HG02763 (cell line): ENCODE results near the gene PAGR1.
"Not testable (repeated sequence)": the region's sequence is repeated elsewhere in the genome, so short reads cannot be mapped to it uniquely, and the experiment has no call there.

Experiments
- ATAC-seq: cut with Tn5 transposase; IDR thresholded peaks from one replicate; pipeline ENCODE4 v1.9.1; 2021; ENCODE audit warnings: mild to moderate bottlenecking, moderate library complexity; ENCODE audit not compliant: unreplicated experiment

The PAGR1 gene

GRCh38 chr16:29791845-29792807, 23.8 kb upstream of the PAGR1 start:
- ATAC-seq, result no peak

GRCh38 chr16:29793153-29793552, 22.8 kb upstream of the PAGR1 start:
- ATAC-seq, result not testable (repeated sequence)

GRCh38 chr16:29794231-29794710, 21.7 kb upstream of the PAGR1 start:
- ATAC-seq, result no peak

DNA sequence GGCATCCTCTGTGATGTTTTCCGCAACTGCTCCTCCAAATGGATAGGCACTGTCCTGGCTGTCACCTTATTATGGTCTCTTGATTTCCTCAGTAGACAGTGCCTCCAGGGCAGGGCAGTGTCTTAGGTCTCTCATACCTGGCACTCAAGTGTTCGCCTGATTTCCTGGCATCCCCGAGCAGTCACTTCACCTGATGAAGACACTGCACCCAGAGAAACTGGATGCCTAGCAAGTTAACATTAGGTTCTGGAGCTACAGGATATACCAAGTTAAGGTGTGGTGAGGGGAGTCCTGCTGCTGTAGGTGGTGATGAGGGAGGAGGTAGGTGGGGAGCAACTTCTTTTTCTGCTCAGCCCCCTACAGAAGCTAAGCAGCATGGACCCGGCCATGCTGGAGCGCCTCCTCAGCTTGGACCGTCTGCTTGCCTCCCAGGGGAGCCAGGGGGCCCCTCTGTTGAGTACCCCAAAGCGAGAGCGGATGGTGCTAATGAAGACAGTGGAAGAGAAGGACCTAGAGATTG, 13.5 kb upstream of the PAGR1 start:
- ATAC-seq, result no peak

GRCh38 chr16:29804020-29804419, 11.9 kb upstream of the PAGR1 start:
- ATAC-seq, result no peak

- no peak for ATAC-seq
These were observed 11.3 kb upstream of the PAGR1 start for GRCh38 chr16:29804455-29805231.

GRCh38 chr16:29805232-29806098, 10.5 kb upstream of the PAGR1 start:
- peak; percentile 55 for ATAC-seq

- ATAC-seq, result no peak
These were observed 9.8 kb upstream of the PAGR1 start, which contains the start of gene MAZ for GRCh38 chr16:29806099-29806579. Gene MAZ (plus strand): TSS chr16:29806529. CDS start chr16:29806702, 173 bp downstream.

- no peak for ATAC-seq
These were observed 9.1 kb upstream of the PAGR1 start for GRCh38 chr16:29806641-29807425.

DNA sequence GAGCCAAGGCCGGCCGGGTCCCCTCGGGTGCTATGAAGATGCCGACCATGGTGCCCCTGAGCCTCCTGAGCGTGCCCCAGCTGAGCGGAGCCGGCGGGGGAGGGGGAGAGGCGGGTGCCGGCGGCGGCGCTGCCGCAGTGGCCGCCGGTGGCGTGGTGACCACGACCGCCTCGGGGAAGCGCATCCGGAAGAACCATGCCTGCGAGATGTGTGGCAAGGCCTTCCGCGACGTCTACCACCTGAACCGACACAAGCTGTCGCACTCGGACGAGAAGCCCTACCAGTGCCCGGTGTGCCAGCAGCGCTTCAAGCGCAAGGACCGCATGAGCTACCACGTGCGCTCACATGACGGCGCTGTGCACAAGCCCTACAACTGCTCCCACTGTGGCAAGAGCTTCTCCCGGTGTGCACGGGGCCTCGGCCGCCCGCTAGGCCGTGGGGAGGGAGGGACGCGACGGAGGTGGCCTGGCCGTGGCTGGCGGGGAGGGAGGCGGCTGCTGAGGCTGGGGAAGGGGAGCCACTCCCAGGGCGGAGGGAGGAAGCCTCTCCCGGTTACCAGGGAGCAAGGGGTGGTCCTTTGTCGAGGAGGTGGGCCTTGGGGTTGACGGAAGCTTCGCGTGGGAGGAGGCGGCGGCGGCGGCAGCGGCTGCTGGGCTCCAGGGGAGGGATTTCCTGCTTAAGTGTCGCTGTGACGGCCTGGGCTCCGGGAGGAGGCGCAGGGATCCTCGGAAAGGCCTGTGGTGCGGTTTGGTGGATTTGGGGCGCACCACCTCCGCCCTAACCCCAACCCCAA, 8.3 kb upstream of the PAGR1 start:
- ATAC-seq, result no peak

DNA sequence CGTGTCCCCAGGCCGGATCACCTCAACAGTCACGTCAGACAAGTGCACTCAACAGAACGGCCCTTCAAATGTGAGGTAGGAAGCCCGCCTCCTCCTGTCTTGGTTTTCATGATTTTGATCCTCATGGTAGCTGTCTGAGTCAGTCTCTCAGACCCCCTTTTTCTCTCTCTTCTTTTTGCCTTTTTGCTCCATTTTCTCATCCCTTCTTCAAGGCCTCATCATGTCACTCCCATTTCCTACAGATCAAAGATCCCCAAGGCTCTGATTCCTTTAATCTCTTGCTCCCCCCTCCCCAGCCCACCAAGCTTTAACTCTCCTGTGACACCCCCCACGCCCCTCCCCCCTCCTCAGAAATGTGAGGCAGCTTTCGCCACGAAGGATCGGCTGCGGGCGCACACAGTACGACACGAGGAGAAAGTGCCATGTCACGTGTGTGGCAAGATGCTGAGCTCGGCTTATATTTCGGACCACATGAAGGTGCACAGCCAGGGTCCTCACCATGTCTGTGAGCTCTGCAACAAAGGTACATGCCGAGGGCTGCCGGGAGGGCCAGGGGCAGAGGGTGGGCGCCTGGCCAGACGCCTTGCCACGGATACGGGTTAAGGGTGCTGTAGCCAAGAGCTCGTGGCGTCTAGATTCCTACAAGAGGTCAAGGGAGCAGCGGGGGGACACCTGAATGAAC, 7.6 kb upstream of the PAGR1 start:
- no peak for ATAC-seq

GRCh38 chr16:29809031-29809747, 6.8 kb upstream of the PAGR1 start:
- ATAC-seq, result no peak

- no peak for ATAC-seq
These were observed 5.9 kb upstream of the PAGR1 start for GRCh38 chr16:29809850-29810698.

DNA sequence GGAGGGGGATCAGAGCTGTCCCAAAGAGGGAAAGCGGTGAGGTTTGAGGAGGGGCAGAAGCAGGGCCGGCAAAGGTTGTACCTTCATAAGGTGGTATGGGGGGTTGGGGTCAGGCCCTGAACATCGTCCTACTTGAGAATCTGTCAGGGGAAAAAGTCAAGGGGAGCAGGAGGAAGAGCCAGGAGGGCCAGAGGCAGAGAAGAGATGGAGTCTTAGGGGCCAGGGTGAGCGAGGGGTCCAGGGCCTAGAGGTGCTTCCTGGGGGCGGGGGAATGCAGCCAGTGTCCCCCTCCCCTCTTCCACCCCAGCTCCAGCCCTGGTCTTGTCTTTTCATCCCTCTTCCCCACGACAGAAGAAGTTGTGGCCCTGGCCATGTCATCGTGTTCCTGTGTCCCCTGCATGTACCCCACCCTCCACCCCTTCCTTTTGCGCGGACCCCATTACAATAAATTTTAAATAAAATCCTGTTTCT, 5.2 kb upstream of the PAGR1 start:
- ATAC-seq, result no peak

GRCh38 chr16:29811170-29811895, 4.6 kb upstream of the PAGR1 start:
- ATAC-seq, result no peak
